ENCODE measurements around the gene PRIMPOL. TPM values are rescaled to one million over a fixed set of nuclear protein-coding genes. Genes with fewer than 3 reads are reported as not detected.

The PRIMPOL gene
- total and polyA plus RNA-seq, 9 of the 15 experiments (the other 6 are each of a cell fraction or from before 2014, with no cell fraction given): 11.0 to 32.0 (median 16.1) TPM

DNA sequence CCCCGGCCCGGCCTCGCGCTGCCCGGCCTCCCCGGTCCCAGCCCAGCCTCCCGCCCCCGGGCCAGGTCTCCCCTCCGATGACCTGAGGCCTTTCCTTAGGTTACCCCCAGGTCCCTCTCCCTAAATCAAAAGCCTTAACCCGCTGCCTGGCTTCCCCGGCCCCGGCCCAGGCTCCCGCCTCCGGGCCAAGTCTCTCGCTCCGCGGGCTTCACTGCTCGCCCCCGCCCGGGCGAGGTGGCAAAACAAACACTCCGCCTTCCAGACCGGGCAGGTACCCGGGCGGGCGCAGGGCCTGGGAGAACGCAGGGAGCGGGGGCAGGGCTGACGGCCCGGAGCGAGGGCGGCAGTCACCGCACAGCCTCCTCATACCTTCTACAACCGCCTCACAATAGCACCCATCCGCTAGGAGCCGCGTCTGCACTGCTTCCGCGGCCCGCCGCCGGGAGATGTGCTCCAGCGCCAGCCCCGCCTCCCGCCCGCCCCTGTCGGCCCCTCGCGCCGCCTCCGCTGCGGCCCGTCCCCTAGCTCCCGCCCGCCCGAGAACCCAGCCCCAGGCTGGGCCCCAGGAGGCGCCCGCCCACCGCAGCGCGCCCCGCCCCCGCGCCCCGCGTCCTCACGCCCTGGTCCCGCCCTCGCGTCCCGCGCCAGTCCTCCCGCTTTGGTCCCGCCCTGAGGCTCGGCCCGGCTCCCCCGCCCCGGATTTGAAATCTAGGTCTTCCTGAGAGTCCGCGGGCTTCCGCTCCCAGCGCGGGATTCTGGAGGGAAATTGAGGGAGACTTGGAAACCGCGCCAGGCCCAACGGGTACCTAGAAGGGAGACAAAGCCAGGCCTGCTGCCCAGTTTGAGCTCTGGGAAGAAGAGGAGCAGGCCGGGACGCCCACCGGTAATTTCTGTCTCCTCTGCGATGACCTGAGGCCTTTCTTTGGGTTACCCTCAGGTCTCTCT lies at the start of gene PRIMPOL, which contains the start of gene CASP3 (continued):
- TF ChIP-seq, protein P1, sequence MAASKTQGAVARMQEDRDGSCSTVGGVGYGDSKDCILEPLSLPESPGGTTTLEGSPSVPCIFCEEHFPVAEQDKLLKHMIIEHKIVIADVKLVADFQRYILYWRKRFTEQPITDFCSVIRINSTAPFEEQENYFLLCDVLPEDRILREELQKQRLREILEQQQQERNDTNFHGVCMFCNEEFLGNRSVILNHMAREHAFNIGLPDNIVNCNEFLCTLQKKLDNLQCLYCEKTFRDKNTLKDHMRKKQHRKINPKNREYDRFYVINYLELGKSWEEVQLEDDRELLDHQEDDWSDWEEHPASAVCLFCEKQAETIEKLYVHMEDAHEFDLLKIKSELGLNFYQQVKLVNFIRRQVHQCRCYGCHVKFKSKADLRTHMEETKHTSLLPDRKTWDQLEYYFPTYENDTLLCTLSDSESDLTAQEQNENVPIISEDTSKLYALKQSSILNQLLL (CRISPR knock-in tag; IDR thresholded peaks at IDR 0.05; ENCODE audit: borderline replicate concordance): no peak
- peak; percentile 72 for TF ChIP-seq ETV1 (tag; conservative IDR thresholded peaks at IDR 0.05; ENCODE audit: low read depth)
- TF ChIP-seq MAFK (IDR thresholded peaks at IDR 0.05; ENCODE audit: low read length): no peak
- no peak for TF ChIP-seq KHSRP (IDR thresholded peaks at IDR 0.05)
- no peak for TF ChIP-seq GABPB2 (CRISPR knock-in tag; conservative IDR thresholded peaks at IDR 0.05)
- TF ChIP-seq, protein P2, sequence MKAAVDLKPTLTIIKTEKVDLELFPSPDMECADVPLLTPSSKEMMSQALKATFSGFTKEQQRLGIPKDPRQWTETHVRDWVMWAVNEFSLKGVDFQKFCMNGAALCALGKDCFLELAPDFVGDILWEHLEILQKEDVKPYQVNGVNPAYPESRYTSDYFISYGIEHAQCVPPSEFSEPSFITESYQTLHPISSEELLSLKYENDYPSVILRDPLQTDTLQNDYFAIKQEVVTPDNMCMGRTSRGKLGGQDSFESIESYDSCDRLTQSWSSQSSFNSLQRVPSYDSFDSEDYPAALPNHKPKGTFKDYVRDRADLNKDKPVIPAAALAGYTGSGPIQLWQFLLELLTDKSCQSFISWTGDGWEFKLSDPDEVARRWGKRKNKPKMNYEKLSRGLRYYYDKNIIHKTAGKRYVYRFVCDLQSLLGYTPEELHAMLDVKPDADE (conservative IDR thresholded peaks at IDR 0.05; ENCODE audit: control insufficient read depth, low read depth, low read length): no peak
- TF ChIP-seq E2F3 (CRISPR knock-in tag; IDR thresholded peaks at IDR 0.05): peak; percentile 68; the same call in 1 of the 2 replicates
- TF ChIP-seq ZNF449 (CRISPR knock-in tag; IDR thresholded peaks at IDR 0.05): no peak
- TF ChIP-seq PHTF2 (CRISPR knock-in tag; IDR thresholded peaks at IDR 0.05): no peak
- no peak for TF ChIP-seq HDAC8 (tag; IDR thresholded peaks at IDR 0.05)
- no peak for TF ChIP-seq SMARCB1 (IDR thresholded peaks at IDR 0.05; ENCODE audit: insufficient read length, low read depth)
- TF ChIP-seq ELK3 (CRISPR knock-in tag; IDR thresholded peaks at IDR 0.05): no peak
- TF ChIP-seq TFE3 (CRISPR knock-in tag; IDR thresholded peaks at IDR 0.05): no peak
- peak; percentile 31; the same call in 1 of the 2 replicates for TF ChIP-seq HCFC1 (IDR thresholded peaks at IDR 0.05; ENCODE audit: low read depth, low read length)
- TF ChIP-seq CCAR2 (IDR thresholded peaks at IDR 0.05; ENCODE audit: low read depth, low read length): no peak
- TF ChIP-seq MEF2A (IDR thresholded peaks at IDR 0.05; ENCODE audit: control insufficient read depth, low read depth, low read length): no peak
- no peak for TF ChIP-seq HES1 (IDR thresholded peaks at IDR 0.05; ENCODE audit: low read depth)
- TF ChIP-seq CBX8 (IDR thresholded peaks at IDR 0.05; ENCODE audit: borderline replicate concordance, extremely low read depth, low read depth, low read length, poor library complexity, severe bottlenecking): no peak
- TF ChIP-seq MCM5 (IDR thresholded peaks at IDR 0.05; ENCODE audit: low read depth): no peak
- TF ChIP-seq RUNX1 (IDR thresholded peaks at IDR 0.05; ENCODE audit: low read depth): no peak

Measured in K562 (cell line).